ENCODE measurements around the gene KLK14.

The KLK14 gene

GRCh38 chr19:51063664-51064063 lies 19.0 kb downstream of the KLK14 start:
- no peak overlapping the region for H3K4me3 ChIP-seq (ENCODE audit: low read length)
- no peak overlapping the region for H3K9ac ChIP-seq (ENCODE audit: low read depth, low read length)
- no peaks in the 10 kb centered on the region for H3K4me1 ChIP-seq (ENCODE audit: control insufficient read depth, insufficient read depth, low read length)
- no peaks in the 10 kb centered on the region for H3K27me3 ChIP-seq (ENCODE audit: control insufficient read depth, insufficient read depth, low read length)
- H3K4me2 ChIP-seq (ENCODE audit: low read length): no peak overlapping the region
- no peaks in the 10 kb centered on the region for H3K9me3 ChIP-seq (replicated peaks; ENCODE audit: low read length)
- no peaks in the 10 kb centered on the region for H3K36me3 ChIP-seq (ENCODE audit: insufficient read depth, low read length)

GRCh38 chr19:51060973-51061372 lies 21.7 kb downstream of the KLK14 start:
- no peak overlapping the region for H3K4me2 ChIP-seq (ENCODE audit: low read length)
- H3K9me3 ChIP-seq (replicated peaks; ENCODE audit: low read length): no peaks in the 10 kb centered on the region
- no peaks in the 10 kb centered on the region for H3K36me3 ChIP-seq (ENCODE audit: insufficient read depth, low read length)
- no peaks in the 10 kb centered on the region for H3K4me1 ChIP-seq (ENCODE audit: control insufficient read depth, insufficient read depth, low read length)
- no peaks in the 10 kb centered on the region for H3K27me3 ChIP-seq (ENCODE audit: control insufficient read depth, insufficient read depth, low read length)
- no peak overlapping the region for H3K9ac ChIP-seq (ENCODE audit: low read depth, low read length)
- H3K4me3 ChIP-seq (ENCODE audit: low read length): no peak overlapping the region

- H3K9me3 ChIP-seq (replicated peaks; ENCODE audit: low read length): no peaks in the 10 kb centered on the region
- H3K36me3 ChIP-seq (ENCODE audit: insufficient read depth, low read length): no peaks in the 10 kb centered on the region
- H3K4me2 ChIP-seq (ENCODE audit: low read length): no peak overlapping the region
- H3K4me1 ChIP-seq (ENCODE audit: control insufficient read depth, insufficient read depth, low read length): no peaks in the 10 kb centered on the region
- H3K27me3 ChIP-seq (ENCODE audit: control insufficient read depth, insufficient read depth, low read length): no peaks in the 10 kb centered on the region
- no peak overlapping the region for H3K9ac ChIP-seq (ENCODE audit: low read depth, low read length)
- H3K4me3 ChIP-seq (ENCODE audit: low read length): no peak overlapping the region
These were observed 22.4 kb downstream of the KLK14 start for GRCh38 chr19:51060336-51060735.

- Histone ChIP-seq H3K9me3 (replicated peaks; ENCODE audit: low read length) (no peaks in the 10 kb centered on the region), H3K4me1 (ENCODE audit: control insufficient read depth, insufficient read depth, low read length) (no peaks in the 10 kb centered on the region), H3K9ac (ENCODE audit: low read depth, low read length) (no peak overlapping the region), H3K27me3 (ENCODE audit: control insufficient read depth, insufficient read depth, low read length) (no peaks in the 10 kb centered on the region), H3K36me3 (ENCODE audit: insufficient read depth, low read length) (no peaks in the 10 kb centered on the region), H3K4me3 (ENCODE audit: low read length) (no peak overlapping the region), H3K4me2 (ENCODE audit: low read length) (no peak overlapping the region)
These were observed 23.0 kb downstream of the KLK14 start for GRCh38 chr19:51059715-51060114.

GRCh38 chr19:51055866-51056265 lies 26.8 kb downstream of the KLK14 start:
- no peaks in the 10 kb centered on the region for H3K9me3 ChIP-seq (replicated peaks; ENCODE audit: low read length)
- H3K4me1 ChIP-seq (ENCODE audit: control insufficient read depth, insufficient read depth, low read length): no peaks in the 10 kb centered on the region
- H3K4me2 ChIP-seq (ENCODE audit: low read length): no peak overlapping the region
- no peaks in the 10 kb centered on the region for H3K36me3 ChIP-seq (ENCODE audit: insufficient read depth, low read length)
- H3K9ac ChIP-seq (ENCODE audit: low read depth, low read length): no peak overlapping the region
- H3K27me3 ChIP-seq (ENCODE audit: control insufficient read depth, insufficient read depth, low read length): no peaks in the 10 kb centered on the region
- no peak overlapping the region for H3K4me3 ChIP-seq (ENCODE audit: low read length)

GRCh38 chr19:51047031-51047335 lies 35.7 kb downstream of the KLK14 start:
- Histone ChIP-seq H3K4me3 (ENCODE audit: low read length) (no peak overlapping the region), H3K9ac (ENCODE audit: low read depth, low read length) (no peak overlapping the region), H3K9me3 (replicated peaks; ENCODE audit: low read length) (no peaks in the 10 kb centered on the region), H3K4me1 (ENCODE audit: control insufficient read depth, insufficient read depth, low read length) (no peaks in the 10 kb centered on the region), H3K36me3 (ENCODE audit: insufficient read depth, low read length) (no peaks in the 10 kb centered on the region), H3K27me3 (ENCODE audit: control insufficient read depth, insufficient read depth, low read length) (no peaks in the 10 kb centered on the region), H3K4me2 (ENCODE audit: low read length) (no peak overlapping the region)

- H3K36me3 ChIP-seq (ENCODE audit: insufficient read depth, low read length): no peaks in the 10 kb centered on the region
- no peak overlapping the region for H3K4me3 ChIP-seq (ENCODE audit: low read length)
- no peaks in the 10 kb centered on the region for H3K9me3 ChIP-seq (replicated peaks; ENCODE audit: low read length)
- H3K4me1 ChIP-seq (ENCODE audit: control insufficient read depth, insufficient read depth, low read length): no peaks in the 10 kb centered on the region
- no peaks in the 10 kb centered on the region for H3K27me3 ChIP-seq (ENCODE audit: control insufficient read depth, insufficient read depth, low read length)
- no peak overlapping the region for H3K4me2 ChIP-seq (ENCODE audit: low read length)
- H3K9ac ChIP-seq (ENCODE audit: low read depth, low read length): no peak overlapping the region
These were observed 38.4 kb downstream of the KLK14 start for GRCh38 chr19:51044327-51044726.

GRCh38 chr19:51043497-51043896 lies 39.2 kb downstream of the KLK14 start:
- Histone ChIP-seq H3K9ac (ENCODE audit: low read depth, low read length) (no peak overlapping the region), H3K4me3 (ENCODE audit: low read length) (no peak overlapping the region), H3K36me3 (ENCODE audit: insufficient read depth, low read length) (no peaks in the 10 kb centered on the region), H3K4me2 (ENCODE audit: low read length) (no peak overlapping the region), H3K4me1 (ENCODE audit: control insufficient read depth, insufficient read depth, low read length) (no peaks in the 10 kb centered on the region), H3K9me3 (replicated peaks; ENCODE audit: low read length) (no peaks in the 10 kb centered on the region), H3K27me3 (ENCODE audit: control insufficient read depth, insufficient read depth, low read length) (no peaks in the 10 kb centered on the region)

GRCh38 chr19:51040151-51040550 lies 42.5 kb downstream of the KLK14 start:
- H3K9ac ChIP-seq (ENCODE audit: low read depth, low read length): no peak overlapping the region
- no peak overlapping the region for H3K4me2 ChIP-seq (ENCODE audit: low read length)
- H3K4me3 ChIP-seq (ENCODE audit: low read length): no peak overlapping the region
- H3K36me3 ChIP-seq (ENCODE audit: insufficient read depth, low read length): no peaks in the 10 kb centered on the region
- no peaks in the 10 kb centered on the region for H3K4me1 ChIP-seq (ENCODE audit: control insufficient read depth, insufficient read depth, low read length)
- H3K9me3 ChIP-seq (replicated peaks; ENCODE audit: low read length): no peaks in the 10 kb centered on the region
- H3K27me3 ChIP-seq (ENCODE audit: control insufficient read depth, insufficient read depth, low read length): no peaks in the 10 kb centered on the region

- H3K4me1 ChIP-seq (ENCODE audit: control insufficient read depth, insufficient read depth, low read length): no peaks in the 10 kb centered on the region
- H3K27me3 ChIP-seq (ENCODE audit: control insufficient read depth, insufficient read depth, low read length): no peaks in the 10 kb centered on the region
- no peaks in the 10 kb centered on the region for H3K9me3 ChIP-seq (replicated peaks; ENCODE audit: low read length)
- H3K9ac ChIP-seq (ENCODE audit: low read depth, low read length): no peak overlapping the region
- H3K4me2 ChIP-seq (ENCODE audit: low read length): no peak overlapping the region
- no peak overlapping the region for H3K4me3 ChIP-seq (ENCODE audit: low read length)
- H3K36me3 ChIP-seq (ENCODE audit: insufficient read depth, low read length): no peaks in the 10 kb centered on the region
These were observed 46.2 kb downstream of the KLK14 start for GRCh38 chr19:51036519-51036918.

GRCh38 chr19:51034704-51035103 lies 48.0 kb downstream of the KLK14 start, which contains the start of gene KLK12:
Gene KLK12 (minus strand): TSS chr19:51035002. CDS start chr19:51034621, 381 bp downstream.
- Histone ChIP-seq H3K27me3 (ENCODE audit: control insufficient read depth, insufficient read depth, low read length) (no peaks in the 10 kb centered on the region), H3K4me3 (ENCODE audit: low read length) (no peak within 1 kb of the TSS), H3K36me3 (ENCODE audit: insufficient read depth, low read length) (no peaks in the 10 kb centered on the region), H3K9ac (ENCODE audit: low read depth, low read length) (no peak within 1 kb of the TSS), H3K9me3 (replicated peaks; ENCODE audit: low read length) (no peaks in the 10 kb centered on the region), H3K4me1 (ENCODE audit: control insufficient read depth, insufficient read depth, low read length) (no peaks in the 10 kb centered on the region), H3K4me2 (ENCODE audit: low read length) (no peak within 1 kb of the TSS)

- Histone ChIP-seq H3K4me1 (ENCODE audit: control insufficient read depth, insufficient read depth, low read length) (no peaks in the 10 kb centered on the region), H3K4me2 (ENCODE audit: low read length) (no peak overlapping the region), H3K27me3 (ENCODE audit: control insufficient read depth, insufficient read depth, low read length) (no peaks in the 10 kb centered on the region), H3K9ac (ENCODE audit: low read depth, low read length) (no peak overlapping the region), H3K36me3 (ENCODE audit: insufficient read depth, low read length) (no peaks in the 10 kb centered on the region), H3K4me3 (ENCODE audit: low read length) (no peak overlapping the region), H3K9me3 (replicated peaks; ENCODE audit: low read length) (no peaks in the 10 kb centered on the region)
These were observed 50.8 kb downstream of the KLK14 start for GRCh38 chr19:51031880-51032225.

All from skeletal muscle satellite cell (primary cell).